KMS-11 (cell line): Measurements from ENCODE around the gene DIPK1A.

ENCODE experiments used
- H2AFZ ChIP-seq: fragments of 200-600 bp; sonication (generic); 2 replicates; pipeline ENCODE4 v1.6.1; 2016; ENCODE audit warnings: antibody characterized with exemption, mixed run types, low read depth
- H3K27ac ChIP-seq: fragments of 200-600 bp; sonication (generic); 2 replicates; pipeline ENCODE4 v1.6.1; 2016; ENCODE audit warnings: mild to moderate bottlenecking, mixed run types
- H3K27me3 ChIP-seq: fragments of 200-600 bp; sonication (generic); 2 replicates; pipeline ENCODE4 v1.6.1; 2017; ENCODE audit warnings: mild to moderate bottlenecking, low read depth, mixed run types, moderate library complexity; ENCODE audit not compliant: insufficient read depth
- H3K36me3 ChIP-seq: fragments of 200-600 bp; sonication (generic); 2 replicates; pipeline ENCODE4 v1.6.1; 2017; ENCODE audit warnings: mild to moderate bottlenecking, mixed run types; ENCODE audit not compliant: insufficient read depth
- H3K4me1 ChIP-seq: fragments of 200-600 bp; sonication (generic); 2 replicates; pipeline ENCODE4 v1.6.1; 2016; ENCODE audit warnings: mild to moderate bottlenecking, low read depth, mixed run types; ENCODE audit not compliant: poor library complexity, severe bottlenecking
- H3K4me2 ChIP-seq: fragments of 200-600 bp; sonication (generic); 2 replicates; pipeline ENCODE4 v1.7.0; 2016; ENCODE audit warnings: mild to moderate bottlenecking, mixed run types
- H3K4me3 ChIP-seq: fragments of 200-600 bp; sonication (generic); IDR thresholded peaks from 2 replicates; pipeline ENCODE4 v1.6.1; 2017; ENCODE audit warnings: low read depth, low read length, mixed read lengths; ENCODE audit not compliant: insufficient read depth
- H3K79me2 ChIP-seq: fragments of 200-600 bp; sonication (generic); 2 replicates; pipeline ENCODE4 v1.6.1; 2016; ENCODE audit warnings: low read depth, mixed run types; ENCODE audit not compliant: insufficient read depth
- H3K9ac ChIP-seq: fragments of 200-600 bp; sonication (generic); 2 replicates; pipeline ENCODE4 v1.6.1; 2016; ENCODE audit warnings: mild to moderate bottlenecking, mixed run types
- H4K20me1 ChIP-seq: fragments of 200-600 bp; sonication (generic); 2 replicates; pipeline ENCODE4 v1.6.1; 2016; ENCODE audit warnings: mild to moderate bottlenecking, mixed run types; ENCODE audit not compliant: insufficient read depth
- TF ChIP-seq, protein P1 (sequence below): fragments of 200-600 bp; sonication (generic); conservative IDR thresholded peaks from 2 replicates; pipeline ENCODE4 v1.6.1; 2017; ENCODE audit warnings: low read depth, mild to moderate bottlenecking, antibody characterized with exemption, low read length, moderate library complexity, mixed read lengths

DIPK1A gene

DNA sequence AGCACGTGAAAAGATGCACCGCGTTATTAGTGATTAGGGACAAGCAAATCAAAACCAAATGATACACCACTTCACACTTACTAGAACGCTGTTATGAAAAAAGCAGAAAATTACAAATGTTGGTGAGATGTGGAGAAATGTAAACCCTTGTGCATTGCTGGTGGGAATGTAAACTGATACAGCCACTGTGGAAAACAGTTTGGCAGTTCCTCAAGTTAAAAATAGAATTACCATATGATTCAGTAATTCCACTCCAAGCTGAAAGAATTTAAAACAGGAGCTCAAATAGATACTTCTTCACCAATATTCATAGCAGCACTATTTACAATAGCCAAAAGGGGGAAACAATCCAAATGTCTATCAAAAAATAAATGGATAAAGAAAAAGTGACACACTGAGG is 166.1 kb downstream of the DIPK1A start:
- Histone ChIP-seq H3K36me3 (no peaks in the 10 kb centered on the region), H4K20me1 (no peaks in the 10 kb centered on the region), H2AFZ (no peak overlapping the region), H3K27ac (no peak overlapping the region), H3K79me2 (no peaks in the 10 kb centered on the region), H3K4me2 (no peak overlapping the region), H3K27me3 (no peaks in the 10 kb centered on the region), H3K9ac (no peak overlapping the region), H3K4me1 (no peaks in the 10 kb centered on the region), H3K4me3 (no peak overlapping the region)
- TF ChIP-seq, protein P1, sequence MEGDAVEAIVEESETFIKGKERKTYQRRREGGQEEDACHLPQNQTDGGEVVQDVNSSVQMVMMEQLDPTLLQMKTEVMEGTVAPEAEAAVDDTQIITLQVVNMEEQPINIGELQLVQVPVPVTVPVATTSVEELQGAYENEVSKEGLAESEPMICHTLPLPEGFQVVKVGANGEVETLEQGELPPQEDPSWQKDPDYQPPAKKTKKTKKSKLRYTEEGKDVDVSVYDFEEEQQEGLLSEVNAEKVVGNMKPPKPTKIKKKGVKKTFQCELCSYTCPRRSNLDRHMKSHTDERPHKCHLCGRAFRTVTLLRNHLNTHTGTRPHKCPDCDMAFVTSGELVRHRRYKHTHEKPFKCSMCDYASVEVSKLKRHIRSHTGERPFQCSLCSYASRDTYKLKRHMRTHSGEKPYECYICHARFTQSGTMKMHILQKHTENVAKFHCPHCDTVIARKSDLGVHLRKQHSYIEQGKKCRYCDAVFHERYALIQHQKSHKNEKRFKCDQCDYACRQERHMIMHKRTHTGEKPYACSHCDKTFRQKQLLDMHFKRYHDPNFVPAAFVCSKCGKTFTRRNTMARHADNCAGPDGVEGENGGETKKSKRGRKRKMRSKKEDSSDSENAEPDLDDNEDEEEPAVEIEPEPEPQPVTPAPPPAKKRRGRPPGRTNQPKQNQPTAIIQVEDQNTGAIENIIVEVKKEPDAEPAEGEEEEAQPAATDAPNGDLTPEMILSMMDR, result no peak

DNA sequence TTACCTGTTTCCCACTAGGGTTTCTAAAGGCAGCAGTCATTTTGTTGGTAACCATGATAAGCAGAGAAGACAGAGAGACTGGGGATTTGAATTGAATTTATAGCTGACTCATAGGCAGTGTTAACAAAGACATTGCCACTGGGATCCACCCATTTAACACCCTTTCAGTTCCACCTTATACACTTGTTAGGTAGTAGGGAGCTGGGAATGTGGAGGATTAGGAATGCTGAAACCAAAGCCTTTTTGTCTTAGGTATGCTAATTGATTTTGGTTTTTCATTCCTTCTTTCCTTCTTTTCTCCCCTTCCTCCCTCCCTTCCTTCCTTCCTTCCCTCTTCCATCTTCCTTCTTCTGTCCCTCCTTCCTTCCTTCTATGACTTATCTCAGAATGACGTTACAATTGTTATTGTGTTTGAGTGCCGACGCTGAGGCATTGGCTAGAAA is 168.9 kb downstream of the DIPK1A start:
- Histone ChIP-seq H3K36me3 (no peaks in the 10 kb centered on the region), H3K79me2 (no peaks in the 10 kb centered on the region), H3K4me1 (no peaks in the 10 kb centered on the region), H3K9ac (no peak overlapping the region), H3K4me3 (no peak overlapping the region), H4K20me1 (no peaks in the 10 kb centered on the region), H3K27me3 (no peaks in the 10 kb centered on the region), H3K4me2 (no peak overlapping the region), H3K27ac (no peak overlapping the region), H2AFZ (no peak overlapping the region)
- TF ChIP-seq, protein P1, result no peak
